D721Med (cell line): ENCODE results near the gene KCNJ1.

Experiments used
- DNase-seq: peaks from one replicate; pipeline ENCODE4 v3.0.0; 2011; ENCODE audit warnings: low spot score; ENCODE audit not compliant: insufficient read length
- FAIRE-seq: peaks from 2 replicates; lab custom pipeline; 2011; peaks lifted over from hg19 to GRCh38; lab: Jason Lieb, UNC
- CTCF ChIP-seq: IDR thresholded peaks from 2 replicates; pipeline ENCODE4 v1.5.1; 2012; ENCODE audit warnings: mild to moderate bottlenecking, control low read depth; ENCODE audit not compliant: insufficient read depth; ENCODE audit errors: missing control alignments

Gene KCNJ1

DNA sequence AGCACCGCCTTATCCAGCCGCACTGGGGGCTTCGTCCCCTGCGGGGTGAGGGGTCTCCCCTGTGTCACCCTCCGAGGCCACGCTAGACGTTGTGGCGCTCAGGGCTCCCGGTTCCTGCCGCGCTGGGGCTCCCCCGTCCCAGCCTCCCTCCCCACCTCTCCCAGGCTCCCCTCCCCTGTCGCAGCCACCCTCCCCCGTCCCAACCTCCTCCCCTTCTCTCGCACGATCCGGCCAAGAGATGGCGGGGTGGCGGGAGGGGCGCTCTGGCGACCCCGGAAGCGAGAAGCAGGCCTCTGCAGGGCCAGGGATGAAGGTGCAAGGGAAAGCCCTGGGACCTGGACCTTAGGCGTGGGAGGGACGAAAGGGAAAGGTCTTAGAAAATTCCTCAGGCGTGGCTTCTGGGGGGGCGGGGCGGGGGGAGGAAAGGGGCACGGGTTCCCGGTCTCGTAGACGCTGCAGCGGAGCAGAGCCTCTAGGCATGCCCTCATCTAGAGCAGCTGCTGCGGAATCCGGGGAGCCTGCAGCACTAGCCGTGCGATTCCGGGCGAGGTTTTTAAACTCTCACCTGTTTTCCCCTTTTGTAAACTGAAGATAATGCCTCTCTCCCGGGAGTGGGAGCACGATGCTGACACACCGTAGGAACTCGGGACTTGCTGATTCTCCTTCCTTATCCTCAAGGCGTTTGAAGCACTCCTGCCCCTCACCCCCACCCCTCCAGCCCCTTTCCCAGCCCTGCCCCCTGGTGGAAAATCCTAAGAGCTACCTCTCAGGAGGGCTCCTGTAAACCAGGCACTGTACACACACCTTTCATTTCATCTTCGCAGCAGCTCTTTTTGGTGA is 38.5 kb upstream of the KCNJ1 start:
- DNase-seq (peak; percentile 80), FAIRE-seq (no peak)
- peak; percentile 38 for TF ChIP-seq CTCF

DNA sequence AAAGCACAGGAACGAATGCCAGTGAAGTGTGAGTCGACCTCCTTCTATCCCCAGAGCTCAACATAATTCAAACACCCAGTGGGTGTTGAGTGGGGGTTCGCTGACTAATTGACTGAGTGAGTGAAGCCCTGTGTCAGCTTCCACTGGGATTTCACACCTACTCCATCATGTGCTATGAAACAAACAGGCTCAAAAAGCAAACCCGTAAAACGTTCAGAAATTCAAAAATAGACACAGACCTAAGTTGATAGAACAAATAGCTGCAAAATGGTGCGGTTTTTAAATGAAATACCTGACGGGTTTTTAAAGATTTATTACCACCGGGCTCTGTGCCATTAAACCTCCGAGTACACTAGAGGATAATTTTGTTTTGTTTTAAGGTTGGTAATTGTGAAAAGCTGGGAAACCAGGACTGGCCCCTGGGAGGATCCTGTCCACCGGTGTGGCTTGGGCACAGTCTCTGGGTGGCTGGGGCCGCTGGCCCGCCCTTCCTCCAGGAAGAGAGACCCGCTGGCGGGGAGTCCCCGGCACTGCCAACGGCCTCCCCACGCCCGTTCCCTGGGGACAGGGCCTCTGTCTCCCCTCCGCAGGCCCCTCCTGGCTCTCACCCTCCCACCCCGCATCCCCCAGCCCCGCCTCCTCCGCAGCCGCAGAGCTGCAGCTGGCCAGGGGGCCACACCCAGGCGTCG is 37.7 kb upstream of the KCNJ1 start:
- FAIRE-seq (no peak), DNase-seq (peak; percentile 87)
- TF ChIP-seq CTCF, result no peak

- FAIRE-seq (no peak), DNase-seq (no peak)
- TF ChIP-seq CTCF, result no peak
These were observed 37.2 kb upstream of the KCNJ1 start for GRCh38 chr11:128904303-128904655.

- DNase-seq (no peak), FAIRE-seq (no peak)
- no peak for TF ChIP-seq CTCF
These were observed 36.4 kb upstream of the KCNJ1 start for GRCh38 chr11:128903248-128904061.

GRCh38 chr11:128902515-128903066 is 35.5 kb upstream of the KCNJ1 start:
- TF ChIP-seq CTCF, result no peak
- FAIRE-seq (no peak), DNase-seq (no peak)

DNA sequence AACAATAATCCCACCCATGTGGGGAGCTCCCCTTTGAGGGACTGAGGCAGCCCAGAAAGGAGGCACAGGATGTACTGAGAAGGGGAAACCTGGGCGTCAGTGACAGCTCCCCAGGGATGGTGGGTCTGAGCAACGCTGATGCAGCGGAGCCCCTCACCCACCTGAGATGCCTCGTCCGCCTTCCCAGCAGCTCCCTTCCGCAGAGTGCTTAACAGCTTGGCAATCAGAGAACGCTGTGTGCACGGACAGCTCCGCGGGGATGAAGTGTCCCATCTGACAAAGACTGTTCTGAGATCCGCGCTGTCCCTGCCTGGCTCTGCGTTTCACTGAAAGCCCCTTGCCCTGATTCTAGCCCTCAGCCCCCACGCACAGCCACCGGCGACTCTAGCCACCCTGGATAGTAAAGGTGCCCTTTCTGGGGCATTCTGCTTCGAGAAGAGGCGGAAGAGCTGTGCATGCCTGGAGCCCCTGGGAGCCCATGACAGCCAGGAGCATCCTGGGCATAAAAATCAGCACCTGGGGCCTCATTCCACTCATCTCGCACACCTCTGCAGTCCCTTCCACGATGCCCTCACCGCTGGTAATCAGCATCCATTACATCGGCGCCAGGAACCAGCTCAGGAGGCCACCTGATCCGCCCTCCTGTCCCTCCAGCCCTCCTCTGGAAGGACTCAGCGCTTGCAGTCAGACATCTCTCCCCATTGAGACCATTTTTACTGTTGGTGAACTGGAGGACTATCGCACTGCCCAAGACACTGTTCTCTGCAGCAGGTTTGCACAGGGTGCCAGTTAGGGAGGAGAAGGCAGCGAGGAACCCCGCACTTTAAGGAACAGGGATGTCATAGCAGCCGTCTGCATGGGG is 34.8 kb upstream of the KCNJ1 start:
- FAIRE-seq, result no peak

More for the DNA sequence above, 34.8 kb upstream of the KCNJ1 start:
- TF ChIP-seq CTCF, result no peak
- DNase-seq, result no peak
